ENCODE data around the gene EMP3.
"Not testable (repeated sequence)": the region's sequence is repeated elsewhere in the genome, so short reads cannot be mapped to it uniquely, and the experiment has no call there.

Gene EMP3

DNA sequence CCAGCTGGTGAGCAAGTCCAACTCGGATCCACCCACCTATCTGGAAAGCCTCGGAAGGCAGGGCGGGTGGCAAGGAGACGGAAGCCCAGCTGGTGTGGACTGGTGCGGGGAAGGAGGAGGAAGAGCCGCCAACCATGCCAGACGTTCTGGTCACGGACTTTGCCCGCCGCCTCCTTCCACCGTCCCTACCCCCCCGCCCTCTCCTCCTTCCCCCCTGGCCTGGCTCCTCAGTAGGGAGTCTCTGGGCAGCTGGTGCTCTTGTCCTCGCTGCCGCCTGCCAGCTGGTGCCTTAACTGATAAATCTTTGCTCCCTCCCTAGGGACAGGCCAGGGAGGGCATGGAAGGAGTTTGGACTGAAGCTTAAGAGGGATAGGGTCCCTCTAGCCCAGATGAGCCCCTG lies 43.6 kb downstream of the EMP3 start:
- Histone ChIP-seq H3K9me3 (ENCODE audit: insufficient read depth, low read length, severe bottlenecking) (no peaks in the 10 kb centered on the region), H3K36me3 (ENCODE audit: insufficient read depth, low read length) (no peaks in the 10 kb centered on the region), H3K4me1 (ENCODE audit: insufficient read depth, low read length) (peaks cover 10% of the 10 kb centered on the region), H3K4me2 (ENCODE audit: insufficient read depth, low read length) (no peak overlapping the region), H4K20me1 (ENCODE audit: insufficient read depth, low read length) (no peaks in the 10 kb centered on the region), H3K27ac (ENCODE audit: low read length) (no peak overlapping the region), H3K4me3 (ENCODE audit: low read depth in 1 of 2, low read length in 2 of 2) (no peak overlapping the region), H3K27me3 (ENCODE audit: insufficient read depth, low read length, poor library complexity) (no peaks in the 10 kb centered on the region), H3K79me2 (ENCODE audit: insufficient read depth, low read length) (no peaks in the 10 kb centered on the region), H2AFZ (ENCODE audit: low read depth, low read length) (no peak overlapping the region), H3K9ac (ENCODE audit: low read depth, low read length) (no peak overlapping the region)
- no peak for ATAC-seq (ENCODE audit: insufficient read depth, low read depth)
- no peak for DNase-seq
- TF ChIP-seq, protein P1, sequence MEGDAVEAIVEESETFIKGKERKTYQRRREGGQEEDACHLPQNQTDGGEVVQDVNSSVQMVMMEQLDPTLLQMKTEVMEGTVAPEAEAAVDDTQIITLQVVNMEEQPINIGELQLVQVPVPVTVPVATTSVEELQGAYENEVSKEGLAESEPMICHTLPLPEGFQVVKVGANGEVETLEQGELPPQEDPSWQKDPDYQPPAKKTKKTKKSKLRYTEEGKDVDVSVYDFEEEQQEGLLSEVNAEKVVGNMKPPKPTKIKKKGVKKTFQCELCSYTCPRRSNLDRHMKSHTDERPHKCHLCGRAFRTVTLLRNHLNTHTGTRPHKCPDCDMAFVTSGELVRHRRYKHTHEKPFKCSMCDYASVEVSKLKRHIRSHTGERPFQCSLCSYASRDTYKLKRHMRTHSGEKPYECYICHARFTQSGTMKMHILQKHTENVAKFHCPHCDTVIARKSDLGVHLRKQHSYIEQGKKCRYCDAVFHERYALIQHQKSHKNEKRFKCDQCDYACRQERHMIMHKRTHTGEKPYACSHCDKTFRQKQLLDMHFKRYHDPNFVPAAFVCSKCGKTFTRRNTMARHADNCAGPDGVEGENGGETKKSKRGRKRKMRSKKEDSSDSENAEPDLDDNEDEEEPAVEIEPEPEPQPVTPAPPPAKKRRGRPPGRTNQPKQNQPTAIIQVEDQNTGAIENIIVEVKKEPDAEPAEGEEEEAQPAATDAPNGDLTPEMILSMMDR (IDR thresholded peaks at IDR 0.05; ENCODE audit: borderline replicate concordance, extremely low read depth, low read length, poor library complexity, severe bottlenecking), result no peak
- TF ChIP-seq EZH2 (IDR thresholded peaks at IDR 0.05; ENCODE audit: borderline replicate concordance, low read depth, low read length, severe bottlenecking), result no peak

DNA sequence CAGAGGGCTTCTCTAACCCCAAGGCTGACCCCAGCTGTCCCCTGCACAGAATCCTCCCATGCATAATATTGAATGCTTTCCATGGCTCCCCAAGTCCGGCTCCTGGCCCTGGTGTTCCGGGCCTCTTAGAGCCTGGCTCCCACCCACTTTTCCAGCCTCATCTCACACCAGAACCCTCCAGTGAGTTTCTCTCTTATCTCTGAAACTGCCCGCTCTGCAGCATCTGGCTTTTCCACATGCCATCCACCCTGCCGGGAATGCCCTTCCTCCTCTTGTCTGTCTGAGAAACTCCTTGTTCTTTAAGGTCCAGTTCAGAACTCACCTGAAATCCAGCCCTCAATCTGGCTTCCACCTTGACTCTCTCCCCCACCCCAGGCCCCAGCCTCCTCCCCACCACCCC lies 45.6 kb downstream of the EMP3 start:
- no peak overlapping the region for H2AFZ ChIP-seq (ENCODE audit: low read depth, low read length)
- H4K20me1 ChIP-seq (ENCODE audit: insufficient read depth, low read length), result no peaks in the 10 kb centered on the region
- no peak overlapping the region for H3K9ac ChIP-seq (ENCODE audit: low read depth, low read length)
- no peaks in the 10 kb centered on the region for H3K27me3 ChIP-seq (ENCODE audit: insufficient read depth, low read length, poor library complexity)
- no peaks in the 10 kb centered on the region for H3K4me1 ChIP-seq (ENCODE audit: insufficient read depth, low read length)
- no peak overlapping the region for H3K4me3 ChIP-seq (ENCODE audit: low read depth in 1 of 2, low read length in 2 of 2)
- no peak for ATAC-seq (ENCODE audit: insufficient read depth, low read depth)
- no peak overlapping the region for H3K27ac ChIP-seq (ENCODE audit: low read length)
- H3K9me3 ChIP-seq (ENCODE audit: insufficient read depth, low read length, severe bottlenecking), result no peaks in the 10 kb centered on the region
- H3K79me2 ChIP-seq (ENCODE audit: insufficient read depth, low read length), result no peaks in the 10 kb centered on the region
- no peak overlapping the region for H3K4me2 ChIP-seq (ENCODE audit: insufficient read depth, low read length)
- TF ChIP-seq EZH2 (IDR thresholded peaks at IDR 0.05; ENCODE audit: borderline replicate concordance, low read depth, low read length, severe bottlenecking), result no peak
- TF ChIP-seq, protein P1 (IDR thresholded peaks at IDR 0.05; ENCODE audit: borderline replicate concordance, extremely low read depth, low read length, poor library complexity, severe bottlenecking), result no peak
- no peaks in the 10 kb centered on the region for H3K36me3 ChIP-seq (ENCODE audit: insufficient read depth, low read length)
- DNase-seq, result no peak

DNA sequence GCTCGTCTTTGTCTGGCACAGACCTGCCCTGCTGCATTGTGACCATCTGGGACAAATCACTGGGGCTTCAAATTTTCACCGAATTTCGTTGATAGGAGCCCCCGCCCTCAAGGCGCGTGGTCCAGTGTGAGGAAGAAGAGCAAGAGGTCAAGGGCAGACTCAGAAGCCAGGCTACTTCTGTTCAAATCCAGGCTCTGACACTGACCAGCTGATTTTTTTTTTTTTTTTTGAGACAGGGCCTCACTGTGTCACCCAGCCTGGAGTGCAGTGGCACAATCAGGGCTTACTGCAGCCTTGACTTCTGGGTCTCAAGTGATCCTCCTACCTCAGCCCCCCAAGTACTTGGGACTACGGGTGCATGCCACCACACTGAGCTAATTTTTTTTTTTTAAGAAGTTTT lies 46.0 kb downstream of the EMP3 start:
- H3K27me3 ChIP-seq (ENCODE audit: insufficient read depth, low read length, poor library complexity), result no peaks in the 10 kb centered on the region
- H3K4me1 ChIP-seq (ENCODE audit: insufficient read depth, low read length), result no peaks in the 10 kb centered on the region
- H4K20me1 ChIP-seq (ENCODE audit: insufficient read depth, low read length), result no peaks in the 10 kb centered on the region
- no peak overlapping the region for H3K9ac ChIP-seq (ENCODE audit: low read depth, low read length)
- no peaks in the 10 kb centered on the region for H3K9me3 ChIP-seq (ENCODE audit: insufficient read depth, low read length, severe bottlenecking)
- H3K36me3 ChIP-seq (ENCODE audit: insufficient read depth, low read length), result no peaks in the 10 kb centered on the region
- no peak for ATAC-seq (ENCODE audit: insufficient read depth, low read depth)
- DNase-seq, result no peak
- no peak overlapping the region for H3K4me3 ChIP-seq (ENCODE audit: low read depth in 1 of 2, low read length in 2 of 2)
- no peak overlapping the region for H2AFZ ChIP-seq (ENCODE audit: low read depth, low read length)
- H3K27ac ChIP-seq (ENCODE audit: low read length), result no peak overlapping the region
- H3K79me2 ChIP-seq (ENCODE audit: insufficient read depth, low read length), result no peaks in the 10 kb centered on the region
- TF ChIP-seq, protein P1 (IDR thresholded peaks at IDR 0.05; ENCODE audit: borderline replicate concordance, extremely low read depth, low read length, poor library complexity, severe bottlenecking), result no peak
- no peak for TF ChIP-seq EZH2 (IDR thresholded peaks at IDR 0.05; ENCODE audit: borderline replicate concordance, low read depth, low read length, severe bottlenecking)
- no peak overlapping the region for H3K4me2 ChIP-seq (ENCODE audit: insufficient read depth, low read length)

DNA sequence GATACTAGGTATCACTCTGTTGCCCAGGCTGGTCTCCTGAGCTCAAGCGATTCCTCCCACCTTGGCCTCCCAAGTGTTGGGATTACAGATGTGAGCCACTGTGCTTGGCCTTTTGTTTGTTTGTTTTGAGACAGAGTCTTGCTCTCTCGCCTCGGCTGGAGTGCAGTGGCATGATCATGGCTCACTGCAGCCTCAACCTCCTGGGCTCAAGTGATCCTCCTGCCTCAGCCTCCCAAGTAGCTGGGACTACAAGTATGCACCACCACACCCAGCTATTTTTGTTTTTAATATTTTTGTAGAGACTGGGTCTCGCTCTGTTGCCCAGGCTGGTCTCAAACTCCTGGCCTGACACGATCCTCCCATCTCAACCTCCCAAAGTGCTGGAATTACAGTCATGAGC lies 46.4 kb downstream of the EMP3 start:
- ATAC-seq (ENCODE audit: insufficient read depth, low read depth); H2AFZ ChIP-seq (ENCODE audit: low read depth, low read length); H3K36me3 ChIP-seq (ENCODE audit: insufficient read depth, low read length); H3K27me3 ChIP-seq (ENCODE audit: insufficient read depth, low read length, poor library complexity); H3K27ac ChIP-seq (ENCODE audit: low read length); DNase-seq; H3K9ac ChIP-seq (ENCODE audit: low read depth, low read length); H3K79me2 ChIP-seq (ENCODE audit: insufficient read depth, low read length); H3K9me3 ChIP-seq (ENCODE audit: insufficient read depth, low read length, severe bottlenecking); H4K20me1 ChIP-seq (ENCODE audit: insufficient read depth, low read length); H3K4me3 ChIP-seq (ENCODE audit: low read depth in 1 of 2, low read length in 2 of 2); H3K4me1 ChIP-seq (ENCODE audit: insufficient read depth, low read length); H3K4me2 ChIP-seq (ENCODE audit: insufficient read depth, low read length): not testable (repeated sequence)
